ENCODE measurements around the gene CD81. TPM values are rescaled to one million over a fixed set of nuclear protein-coding genes. Genes with fewer than 3 reads are reported as not detected.

Gene CD81
- total RNA-seq, 2 donors from 2014 or later = 433 to 528 TPM

- Histone ChIP-seq H3K4me3 (no peak overlapping the region), H3K9me3 (no peaks in the 10 kb centered on the region), H3K36me3 (peaks cover 14% of the 10 kb centered on the region), H3K27me3 (no peaks in the 10 kb centered on the region), H3K4me1 (peaks cover 0 to 99% of the 10 kb centered on the region in 2 donors), H3K27ac (peak overlapping the region; percentile 68 to 100)
- DNase-seq (ENCODE audit: low spot score) = no peak
- TF ChIP-seq CTCF (IDR thresholded peaks at IDR 0.05) = no peak
These were observed 10.3 kb downstream of the CD81 start for GRCh38 chr11:2387266-2387987.

- H3K4me3 ChIP-seq = no peak overlapping the region
- no peaks in the 10 kb centered on the region for H3K9me3 ChIP-seq
- peak overlapping the region; percentile 66 to 100 for H3K27ac ChIP-seq
- peaks cover 27% of the 10 kb centered on the region for H3K36me3 ChIP-seq
- peaks cover 0 to 97% of the 10 kb centered on the region in 2 donors for H3K4me1 ChIP-seq
- DNase-seq (ENCODE audit: low spot score) = no peak
- no peaks in the 10 kb centered on the region for H3K27me3 ChIP-seq
- TF ChIP-seq CTCF (IDR thresholded peaks at IDR 0.05) = no peak
These were observed 11.6 kb downstream of the CD81 start for GRCh38 chr11:2388431-2389376.

- peaks cover 35% of the 10 kb centered on the region for H3K36me3 ChIP-seq
- H3K27ac ChIP-seq = peak overlapping the region; percentile 66 to 100
- no peak overlapping the region for H3K4me3 ChIP-seq
- no peaks in the 10 kb centered on the region for H3K27me3 ChIP-seq
- H3K4me1 ChIP-seq = peaks cover 0 to 89% of the 10 kb centered on the region in 2 donors
- no peaks in the 10 kb centered on the region for H3K9me3 ChIP-seq
- TF ChIP-seq CTCF (IDR thresholded peaks at IDR 0.05) = no peak
- DNase-seq (ENCODE audit: low spot score) = no peak
These were observed 12.4 kb downstream of the CD81 start for GRCh38 chr11:2389377-2390026.

GRCh38 chr11:2390091-2390724 lies 13.1 kb downstream of the CD81 start:
- no peaks in the 10 kb centered on the region for H3K9me3 ChIP-seq
- H3K4me3 ChIP-seq = no peak overlapping the region
- DNase-seq (ENCODE audit: low spot score) = no peak
- TF ChIP-seq CTCF (IDR thresholded peaks at IDR 0.05) = no peak
- peaks cover 0 to 82% of the 10 kb centered on the region in 2 donors for H3K4me1 ChIP-seq
- H3K27me3 ChIP-seq = no peaks in the 10 kb centered on the region
- H3K36me3 ChIP-seq = peaks cover 42% of the 10 kb centered on the region
- peak overlapping the region; percentile 66 to 100 for H3K27ac ChIP-seq

- no peak for TF ChIP-seq CTCF (IDR thresholded peaks at IDR 0.05)
- Histone ChIP-seq H3K36me3 (peaks cover 47% of the 10 kb centered on the region), H3K27ac (peak overlapping the region; percentile 66 to 100), H3K9me3 (no peaks in the 10 kb centered on the region), H3K27me3 (no peaks in the 10 kb centered on the region), H3K4me1 (peaks cover 0 to 76% of the 10 kb centered on the region in 2 donors), H3K4me3 (no peak overlapping the region)
- no peak for DNase-seq (ENCODE audit: low spot score)
These were observed 13.6 kb downstream of the CD81 start for GRCh38 chr11:2390725-2391151.
